Tibial artery (tissue), 4 donors: ENCODE data around the gene GABBR2.

Source experiments
- DNase-seq, 2 donors: peaks; one replicate each; pipeline ENCODE4 v3.0.0-alpha.2; 2019
- H3K27ac ChIP-seq, 2 donors: fragments of 200-600 bp; sonication (generic) in 1 of 2; 1 replicate in 1 of 2; 2 replicates in 1 of 2; pipeline ENCODE4 v1.5.1; 2018 to 2019; ENCODE audit warnings: mild to moderate bottlenecking in 1 of 2
- H3K27me3 ChIP-seq, 2 donors: fragments of 200-600 bp; sonication (generic) in 1 of 2; one replicate each; pipeline versions ENCODE4 v1.5.1 to v1.6.0; 2016 to 2019
- H3K36me3 ChIP-seq, 3 donors: fragments of 200-600 bp; sonication (generic) in 2 of 3; one replicate each; pipeline ENCODE4 v1.5.1; 2016 to 2019; ENCODE audit warnings: mild to moderate bottlenecking in 2 of 3
- H3K4me1 ChIP-seq, 4 donors: fragments of 200-600 bp; sonication (generic) in 2 of 4; 1 replicate in 3 of 4; 2 replicates in 1 of 4; pipeline ENCODE4 v1.5.1; 2016 to 2019
- H3K4me3 ChIP-seq, 2 donors: fragments of 200-600 bp; sonication (generic) in 1 of 2; 1 replicate in 1 of 2; 2 replicates in 1 of 2; pipeline ENCODE4 v1.5.1; 2018 to 2019; ENCODE audit warnings: mild to moderate bottlenecking in 2 of 2
- H3K9me3 ChIP-seq, 3 donors: fragments of 200-600 bp; sonication (generic) in 1 of 3; one replicate each; pipeline ENCODE4 v1.5.1; 2016 to 2019
- intact Hi-C: fragments of 100-400 bp; cut with DNase I; formaldehyde crosslinking; loops from one replicate; pipeline ENCODE4 v1.15.0; 2023; ENCODE audit warnings: low total_unique reads
- TF ChIP-seq, protein P1 (sequence below), 2 experiments: fragments of 200-600 bp in 1 of 2; fragments of 450-650 bp in 1 of 2; IDR thresholded peaks; one replicate each; pipeline ENCODE4 v1.5.1; 2017 to 2019; ENCODE audit warnings: antibody characterized with exemption in 2 of 2, mild to moderate bottlenecking in 1 of 2, moderate library complexity in 1 of 2

GABBR2 gene

GRCh38 chr9:98326459-98327248, 382.1 kb downstream of the GABBR2 start:
- no peak for DNase-seq
- intact Hi-C loops, result no loop called here

GRCh38 chr9:98324801-98325200, 383.9 kb downstream of the GABBR2 start:
- intact Hi-C loops, result no loop called here
- TF ChIP-seq, protein P1, sequence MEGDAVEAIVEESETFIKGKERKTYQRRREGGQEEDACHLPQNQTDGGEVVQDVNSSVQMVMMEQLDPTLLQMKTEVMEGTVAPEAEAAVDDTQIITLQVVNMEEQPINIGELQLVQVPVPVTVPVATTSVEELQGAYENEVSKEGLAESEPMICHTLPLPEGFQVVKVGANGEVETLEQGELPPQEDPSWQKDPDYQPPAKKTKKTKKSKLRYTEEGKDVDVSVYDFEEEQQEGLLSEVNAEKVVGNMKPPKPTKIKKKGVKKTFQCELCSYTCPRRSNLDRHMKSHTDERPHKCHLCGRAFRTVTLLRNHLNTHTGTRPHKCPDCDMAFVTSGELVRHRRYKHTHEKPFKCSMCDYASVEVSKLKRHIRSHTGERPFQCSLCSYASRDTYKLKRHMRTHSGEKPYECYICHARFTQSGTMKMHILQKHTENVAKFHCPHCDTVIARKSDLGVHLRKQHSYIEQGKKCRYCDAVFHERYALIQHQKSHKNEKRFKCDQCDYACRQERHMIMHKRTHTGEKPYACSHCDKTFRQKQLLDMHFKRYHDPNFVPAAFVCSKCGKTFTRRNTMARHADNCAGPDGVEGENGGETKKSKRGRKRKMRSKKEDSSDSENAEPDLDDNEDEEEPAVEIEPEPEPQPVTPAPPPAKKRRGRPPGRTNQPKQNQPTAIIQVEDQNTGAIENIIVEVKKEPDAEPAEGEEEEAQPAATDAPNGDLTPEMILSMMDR (IDR thresholded peaks at IDR 0.05), result no peak

More at GRCh38 chr9:98326459-98327248, 382.1 kb downstream of the GABBR2 start:
- Histone ChIP-seq H3K36me3 (no peaks in the 10 kb centered on the region), H3K4me3 (no peak overlapping the region), H3K9me3 (no peaks in the 10 kb centered on the region), H3K27ac (no peak overlapping the region), H3K27me3 (peaks cover 0 to 2% of the 10 kb centered on the region in 2 donors), H3K4me1 (no peaks in the 10 kb centered on the region)
- TF ChIP-seq, protein P1 (IDR thresholded peaks at IDR 0.05), result no peak

GRCh38 chr9:98323831-98324135, 385.0 kb downstream of the GABBR2 start:
- no peaks in the 10 kb centered on the region for H3K36me3 ChIP-seq
- H3K27me3 ChIP-seq, result no peaks in the 10 kb centered on the region
- intact Hi-C loops, result no loop called here
- no peak overlapping the region for H3K27ac ChIP-seq
- no peak overlapping the region for H3K4me3 ChIP-seq
- H3K4me1 ChIP-seq, result no peaks in the 10 kb centered on the region
- TF ChIP-seq, protein P1 (IDR thresholded peaks at IDR 0.05), result no peak
- no peak for DNase-seq
- no peaks in the 10 kb centered on the region for H3K9me3 ChIP-seq

More at GRCh38 chr9:98324801-98325200, 383.9 kb downstream of the GABBR2 start:
- no peak for DNase-seq
- Histone ChIP-seq H3K27me3 (no peaks in the 10 kb centered on the region), H3K4me3 (no peak overlapping the region), H3K27ac (no peak overlapping the region), H3K9me3 (no peaks in the 10 kb centered on the region), H3K4me1 (no peaks in the 10 kb centered on the region), H3K36me3 (no peaks in the 10 kb centered on the region)

GRCh38 chr9:98323051-98323830, 385.5 kb downstream of the GABBR2 start:
- intact Hi-C loops, result no loop called here

DNA sequence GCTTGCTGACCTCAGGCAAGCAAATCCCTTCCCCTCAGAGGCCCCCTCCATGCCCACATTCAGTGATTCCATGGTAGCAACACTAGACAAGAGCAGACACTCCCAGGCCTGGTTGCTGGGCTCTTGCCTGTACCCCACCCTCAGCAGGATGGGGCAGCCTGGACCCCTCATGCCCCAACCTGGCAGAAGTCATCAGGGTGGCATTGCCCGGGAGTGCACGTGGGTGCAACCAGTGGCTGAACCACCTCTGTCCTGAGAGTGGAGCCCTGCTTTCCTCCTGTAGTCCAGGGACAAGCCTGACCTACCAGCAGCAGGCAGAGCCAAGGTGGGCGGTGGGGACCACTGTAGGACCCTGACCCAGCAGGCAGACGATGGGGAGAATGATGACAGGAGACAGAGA, 387.5 kb downstream of the GABBR2 start:
- H3K9me3 ChIP-seq, result no peaks in the 10 kb centered on the region
- no peak overlapping the region for H3K4me3 ChIP-seq
- H3K27me3 ChIP-seq, result no peaks in the 10 kb centered on the region
- intact Hi-C loops, result no loop called here
- H3K36me3 ChIP-seq, result no peaks in the 10 kb centered on the region
- no peak for DNase-seq
- H3K4me1 ChIP-seq, result no peaks in the 10 kb centered on the region
- TF ChIP-seq, protein P1 (IDR thresholded peaks at IDR 0.05), result no peak
- no peak overlapping the region for H3K27ac ChIP-seq

More at GRCh38 chr9:98323051-98323830, 385.5 kb downstream of the GABBR2 start:
- no peaks in the 10 kb centered on the region for H3K36me3 ChIP-seq
- H3K4me1 ChIP-seq, result no peaks in the 10 kb centered on the region
- H3K9me3 ChIP-seq, result no peaks in the 10 kb centered on the region
- TF ChIP-seq, protein P1 (IDR thresholded peaks at IDR 0.05), result no peak
- no peaks in the 10 kb centered on the region for H3K27me3 ChIP-seq
- DNase-seq, result no peak
- H3K27ac ChIP-seq, result no peak overlapping the region
- no peak overlapping the region for H3K4me3 ChIP-seq
